Measurements from ENCODE around the gene ZSCAN12. TPM values are rescaled to one million over a fixed set of nuclear protein-coding genes. Genes with fewer than 3 reads are reported as not detected.

The ZSCAN12 gene
- total RNA-seq, 3 donors from 2014 or later: 4.2 to 11.6 (median 7.5) TPM

DNA sequence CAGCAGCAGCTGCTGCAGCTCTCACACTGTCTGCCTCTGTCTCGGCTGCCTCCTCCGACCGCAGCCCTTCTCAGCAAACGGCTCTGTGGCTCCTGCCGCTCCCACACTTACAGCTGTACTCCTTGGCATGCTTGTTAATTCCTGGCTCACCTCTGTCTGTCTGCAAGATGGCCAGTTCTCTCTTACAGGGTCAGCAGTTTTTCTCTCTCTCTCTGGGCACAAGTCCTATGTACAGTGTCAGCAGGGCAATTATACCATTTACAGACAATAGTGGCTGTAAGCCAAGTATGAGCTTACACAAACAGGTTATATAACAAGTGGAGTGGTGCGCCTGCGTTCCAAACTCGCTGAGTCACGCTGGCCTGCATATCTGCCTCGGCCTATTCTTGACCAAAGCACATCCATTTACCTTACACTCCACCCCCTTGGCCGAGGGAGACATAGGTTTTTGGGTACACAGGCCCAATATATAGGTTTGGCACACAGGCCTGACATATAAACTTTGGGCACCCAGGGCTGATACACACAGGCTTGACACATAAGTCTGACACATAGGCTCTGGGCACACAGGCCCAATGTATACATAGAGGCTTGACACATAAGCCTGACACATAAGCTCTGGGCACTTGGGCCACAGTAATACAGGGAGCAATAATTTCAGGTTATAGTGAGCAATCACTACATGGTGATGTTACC lies 45.4 kb downstream of the ZSCAN12 start:
- H3K27ac ChIP-seq: peak overlapping the region; percentile 83 to 92
- H3K9me3 ChIP-seq: no peaks in the 10 kb centered on the region
- DNase-seq (ENCODE audit: low spot score in 2 of 2): peak in 1 of 2 donors; percentile 47
- intact Hi-C loops (cut with DNase I; ENCODE audit: low total_unique reads): no loop called here
- peak overlapping the region in 2 of 3 donors; percentile 32 to 39 for H3K4me3 ChIP-seq
- H3K4me1 ChIP-seq: peaks cover 4 to 7% of the 10 kb centered on the region in 2 donors
- no peaks in the 10 kb centered on the region for H3K36me3 ChIP-seq
- TF ChIP-seq POLR2AphosphoS5 (IDR thresholded peaks at IDR 0.05): no peak
- no peak for TF ChIP-seq POLR2A (IDR thresholded peaks at IDR 0.05)
- no peaks in the 10 kb centered on the region for H3K27me3 ChIP-seq

- intact Hi-C loops (cut with DNase I; ENCODE audit: low total_unique reads): no loop called here
- peak overlapping the region; percentile 83 to 92 for H3K27ac ChIP-seq
- peaks cover 4 to 7% of the 10 kb centered on the region in 2 donors for H3K4me1 ChIP-seq
- H3K4me3 ChIP-seq: peak overlapping the region in 2 of 3 donors; percentile 32 to 39
- TF ChIP-seq, protein P1, sequence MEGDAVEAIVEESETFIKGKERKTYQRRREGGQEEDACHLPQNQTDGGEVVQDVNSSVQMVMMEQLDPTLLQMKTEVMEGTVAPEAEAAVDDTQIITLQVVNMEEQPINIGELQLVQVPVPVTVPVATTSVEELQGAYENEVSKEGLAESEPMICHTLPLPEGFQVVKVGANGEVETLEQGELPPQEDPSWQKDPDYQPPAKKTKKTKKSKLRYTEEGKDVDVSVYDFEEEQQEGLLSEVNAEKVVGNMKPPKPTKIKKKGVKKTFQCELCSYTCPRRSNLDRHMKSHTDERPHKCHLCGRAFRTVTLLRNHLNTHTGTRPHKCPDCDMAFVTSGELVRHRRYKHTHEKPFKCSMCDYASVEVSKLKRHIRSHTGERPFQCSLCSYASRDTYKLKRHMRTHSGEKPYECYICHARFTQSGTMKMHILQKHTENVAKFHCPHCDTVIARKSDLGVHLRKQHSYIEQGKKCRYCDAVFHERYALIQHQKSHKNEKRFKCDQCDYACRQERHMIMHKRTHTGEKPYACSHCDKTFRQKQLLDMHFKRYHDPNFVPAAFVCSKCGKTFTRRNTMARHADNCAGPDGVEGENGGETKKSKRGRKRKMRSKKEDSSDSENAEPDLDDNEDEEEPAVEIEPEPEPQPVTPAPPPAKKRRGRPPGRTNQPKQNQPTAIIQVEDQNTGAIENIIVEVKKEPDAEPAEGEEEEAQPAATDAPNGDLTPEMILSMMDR (IDR thresholded peaks at IDR 0.05): no peak
- TF ChIP-seq POLR2AphosphoS5 (IDR thresholded peaks at IDR 0.05): no peak
- no peak for TF ChIP-seq POLR2A (IDR thresholded peaks at IDR 0.05)
- H3K9me3 ChIP-seq: no peaks in the 10 kb centered on the region
- H3K36me3 ChIP-seq: no peaks in the 10 kb centered on the region
- H3K27me3 ChIP-seq: no peaks in the 10 kb centered on the region
- DNase-seq (ENCODE audit: low spot score in 2 of 2): no peak
These were observed 46.2 kb downstream of the ZSCAN12 start for GRCh38 chr6:28353356-28353755.

- peaks cover 4% of the 10 kb centered on the region in 2 donors for H3K4me1 ChIP-seq
- H3K4me3 ChIP-seq: peak overlapping the region in 1 of 3 donors; percentile 70
- no peak overlapping the region for H3K27ac ChIP-seq
- intact Hi-C loops (cut with DNase I; ENCODE audit: low total_unique reads): no loop called here
- no peaks in the 10 kb centered on the region for H3K36me3 ChIP-seq
- no peaks in the 10 kb centered on the region for H3K27me3 ChIP-seq
- no peak for TF ChIP-seq POLR2A (IDR thresholded peaks at IDR 0.05)
- no peaks in the 10 kb centered on the region for H3K9me3 ChIP-seq
- DNase-seq (ENCODE audit: low spot score in 2 of 2): no peak
These were observed 48.0 kb downstream of the ZSCAN12 start for GRCh38 chr6:28351493-28351925.

GRCh38 chr6:28351087-28351486 lies 48.5 kb downstream of the ZSCAN12 start:
- no peaks in the 10 kb centered on the region for H3K27me3 ChIP-seq
- H3K36me3 ChIP-seq: no peaks in the 10 kb centered on the region
- no peaks in the 10 kb centered on the region for H3K9me3 ChIP-seq
- DNase-seq (ENCODE audit: low spot score in 2 of 2): no peak
- peaks cover 0 to 4% of the 10 kb centered on the region in 2 donors for H3K4me1 ChIP-seq
- H3K27ac ChIP-seq: no peak overlapping the region
- H3K4me3 ChIP-seq: peak overlapping the region in 2 of 3 donors; percentile 70 to 80
- intact Hi-C loops (cut with DNase I; ENCODE audit: low total_unique reads): no loop called here
- TF ChIP-seq, protein P1 (IDR thresholded peaks at IDR 0.05): no peak
- no peak for TF ChIP-seq POLR2A (IDR thresholded peaks at IDR 0.05)
- no peak for TF ChIP-seq POLR2AphosphoS5 (IDR thresholded peaks at IDR 0.05)

DNA sequence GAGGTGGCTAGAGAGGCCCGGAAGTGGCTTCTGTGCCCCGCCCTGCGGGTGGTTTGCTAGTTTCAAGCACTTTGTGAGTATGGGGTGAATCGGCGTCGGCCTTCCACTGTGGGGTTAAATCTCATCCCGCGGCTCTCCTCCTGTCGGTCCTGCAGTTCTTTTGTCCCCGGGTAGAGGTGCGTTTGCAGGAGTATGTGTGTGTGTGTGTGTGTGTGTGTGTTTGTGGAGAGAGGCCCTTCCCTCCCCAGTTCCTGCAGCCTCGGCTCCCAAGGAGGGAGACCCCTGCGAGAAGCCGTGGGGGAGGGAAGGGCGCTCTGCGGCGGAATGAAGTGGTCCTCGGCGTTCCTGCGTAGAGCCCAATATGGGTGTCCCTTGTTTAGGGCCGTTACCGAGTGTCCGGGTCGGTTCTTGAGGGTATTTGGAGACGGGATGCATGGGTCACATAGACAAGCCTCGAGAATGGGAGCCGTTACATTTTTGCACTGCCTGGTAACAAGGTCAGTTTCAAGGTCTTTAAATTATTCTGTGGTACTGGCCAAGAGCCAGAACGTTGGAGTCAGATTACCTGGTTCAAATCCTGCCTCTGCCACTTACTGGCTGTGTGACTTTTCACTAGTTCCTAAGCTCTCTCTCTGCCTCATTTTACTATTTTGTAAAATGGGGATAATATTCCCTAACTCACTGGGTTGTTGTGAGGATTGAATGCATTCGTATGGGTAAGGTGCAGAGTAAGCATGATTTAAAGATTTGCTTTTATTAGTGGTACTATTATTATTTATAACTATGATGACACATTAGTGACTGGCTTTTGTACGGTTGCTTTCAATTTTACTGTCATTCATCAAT lies 49.4 kb downstream of the ZSCAN12 start, which contains the start of gene ZKSCAN3:
Gene ZKSCAN3, plus strand, starts transcription at position 56 of the 846 bp plus-strand sequence. CDS start 9,640 bp downstream, outside the sequence.
- peak; percentile 75 to 81 for DNase-seq (ENCODE audit: low spot score in 2 of 2)
- peak within 1 kb of the TSS; percentile 62 to 67 for H3K27ac ChIP-seq
- intact Hi-C loops (cut with DNase I; ENCODE audit: low total_unique reads): no loop called here
- H3K4me3 ChIP-seq: peak within 1 kb of the TSS; percentile 64 to 80 (median 70)
- H3K9me3 ChIP-seq: no peaks in the 10 kb centered on the region
- H3K27me3 ChIP-seq: no peaks in the 10 kb centered on the region
- H3K4me1 ChIP-seq: peaks cover 0 to 4% of the 10 kb centered on the region in 2 donors
- TF ChIP-seq, protein P1 (IDR thresholded peaks at IDR 0.05): no peak
- TF ChIP-seq POLR2AphosphoS5 (IDR thresholded peaks at IDR 0.05): peak; percentile 26 to 29 (median 28)
- TF ChIP-seq POLR2A (IDR thresholded peaks at IDR 0.05): no peak
- no peaks in the 10 kb centered on the region for H3K36me3 ChIP-seq
